Panc1 (cell line): ENCODE measurements around the gene PTEN. TPM values are rescaled to one million over a fixed set of nuclear protein-coding genes. Genes with fewer than 3 reads are reported as not detected.

Experiments
- ATAC-seq: fragments of 200-7000 bp; cut with Tn5 transposase; 2 replicates; pipeline ENCODE4 v1.9.1; 2020; ENCODE audit warnings: mild to moderate bottlenecking, moderate library complexity
- BruUV-seq: library from RNA; stranded (reverse); fragments of 400-500 nt; replicated peaks from 2 replicates; lab custom pipeline; 2021; lab: Mats Ljungman, UMichigan
- CTCF ChIA-PET: fragments of 300-600 bp; sonication (Branson Sonifier 250); formaldehyde crosslinking; loops from one replicate; lab custom pipeline; 2022; ENCODE audit warnings: antibody characterized with exemption; lab: Charles Lee
- POLR2A ChIA-PET: fragments of 300-600 bp; sonication (Branson Sonifier 250); formaldehyde crosslinking; loops from one replicate; lab custom pipeline; 2022; ENCODE audit warnings: antibody characterized with exemption; lab: Charles Lee
- DNase-seq: peaks from one replicate; pipeline ENCODE4 v3.0.0-alpha.2; 2010; ENCODE audit warnings: low read depth, low spot score
- H3K27ac ChIP-seq: 2 replicates; pipeline ENCODE4 v1.5.1; 2011; ENCODE audit warnings: mild to moderate bottlenecking, low read length, inconsistent platforms
- H3K27me3 ChIP-seq: fragments of 200-500 bp; sonication (Bioruptor generic); 2 replicates; pipeline ENCODE4 v1.6.0; 2014; ENCODE audit warnings: low read length, inconsistent platforms; ENCODE audit not compliant: control insufficient read depth, insufficient read depth
- H3K36me3 ChIP-seq: fragments of 200-500 bp; sonication (Bioruptor generic); 2 replicates; pipeline ENCODE4 v1.5.1; 2014; ENCODE audit warnings: inconsistent platforms, mild to moderate bottlenecking, low read length, moderate library complexity; ENCODE audit not compliant: control insufficient read depth, insufficient read depth
- H3K4me1 ChIP-seq: 2 replicates; pipeline ENCODE4 v1.5.1; 2011; ENCODE audit warnings: inconsistent platforms, mild to moderate bottlenecking, low read length, moderate library complexity; ENCODE audit not compliant: control insufficient read depth, insufficient read depth
- H3K4me3 ChIP-seq, 2 experiments: 2 replicates each; pipeline ENCODE4 v1.5.1; 2011 to 2012; ENCODE audit warnings: low read depth in 2 of 2, low read length in 2 of 2, mild to moderate bottlenecking in 2 of 2, inconsistent platforms in 1 of 2, moderate library complexity in 1 of 2
- H3K9me3 ChIP-seq: fragments of 200-500 bp; sonication (Bioruptor generic); 2 replicates; pipeline ENCODE4 v1.5.1; 2014; ENCODE audit warnings: low read depth, mild to moderate bottlenecking, inconsistent platforms, low read length, moderate library complexity; ENCODE audit not compliant: control insufficient read depth, insufficient read depth
- CTCF ChIP-seq: fragments of 450-650 bp; IDR thresholded peaks from 2 replicates; pipeline ENCODE4 v1.5.1; 2017; ENCODE audit warnings: mild to moderate bottlenecking
- POLR2AphosphoS5 ChIP-seq: IDR thresholded peaks from 2 replicates; pipeline ENCODE4 v1.6.1; 2012; ENCODE audit warnings: mild to moderate bottlenecking, low read depth, low read length, moderate library complexity
- REST ChIP-seq, 2 experiments: IDR thresholded peaks; 2 replicates each; pipeline ENCODE4 v1.6.1; 2011 to 2012; ENCODE audit warnings: low read depth in 2 of 2, control low read depth in 1 of 2, low read length in 1 of 2, mild to moderate bottlenecking in 1 of 2, moderate library complexity in 1 of 2; ENCODE audit not compliant: insufficient read depth in 1 of 2
- SIN3A ChIP-seq: IDR thresholded peaks from 2 replicates; pipeline ENCODE4 v1.6.1; 2012; ENCODE audit warnings: low read depth, mild to moderate bottlenecking, low read length, moderate library complexity, borderline replicate concordance; ENCODE audit not compliant: insufficient read depth
- TCF7L2 ChIP-seq: IDR thresholded peaks from 2 replicates; pipeline ENCODE4 v1.6.1; 2011; ENCODE audit warnings: mild to moderate bottlenecking, low read depth, low read length, inconsistent platforms
- in situ Hi-C: cut with HindIII; loops from 2 replicates; pipeline ENCODE4 v1.10.0; 2016; ENCODE audit warnings: low sequenced_read_pairs, low pct_unique_long_range_greater_than_20kb
- intact Hi-C: fragments of 100-400 bp; cut with micrococcal nuclease; formaldehyde crosslinking; loops from one replicate; pipeline ENCODE4 v1.10.0; 2022; ENCODE audit not compliant: unreplicated experiment
- total RNA-seq: library from RNA; stranded (reverse); gene quantifications from one replicate; pipeline ENCODE4 v1.2.1, GENCODE V29; 2021; ENCODE audit not compliant: unreplicated experiment

The PTEN gene
- total RNA-seq, 1 experiment from 2014 or later = 88.9 TPM

- intact Hi-C loops = loop anchor here (5.0 kb wide), 1 partner anchor 92 kb away; no protein-coding TSS in a partner anchor
Measured at GRCh38 chr10:87865241-87865881, 1.9 kb downstream of the PTEN start.

GRCh38 chr10:87866412-87866974 is 3.1 kb downstream of the PTEN start:
- Histone ChIP-seq H3K4me3 (peak overlapping the region; percentile 67 to 81; a peak in 3 of 4 replicates), H3K4me1 (peaks cover 23% of the 10 kb centered on the region), H3K27ac (peak overlapping the region; percentile 81), H3K27me3 (no peaks in the 10 kb centered on the region), H3K36me3 (peaks cover 5% of the 10 kb centered on the region), H3K9me3 (no peaks in the 10 kb centered on the region)
- intact Hi-C loops = loop anchor here (5.0 kb wide), 1 partner anchor 91 kb away; no protein-coding TSS in a partner anchor
- no peak for DNase-seq
- BruUV-seq = no TSS peak
- in situ Hi-C loops = no loop called here
- POLR2A ChIA-PET = no interaction called here
- CTCF ChIA-PET = no interaction called here
- ATAC-seq = no peak
- TF ChIP-seq SIN3A (no peak), POLR2AphosphoS5 (no peak), CTCF (no peak), REST (IDR thresholded peaks at IDR 0.05; ENCODE audit: insufficient read depth in 1 of 2, low read depth in 2 of 2, low read length in 1 of 2) (no peak)

More at GRCh38 chr10:87865241-87865881, 1.9 kb downstream of the PTEN start:
- H3K9me3 ChIP-seq = no peaks in the 10 kb centered on the region
- CTCF ChIA-PET = interaction anchor here (0.6 kb wide), 1 partner anchor 53 kb away, joined by 3 read pairs; no protein-coding TSS in a partner anchor
- DNase-seq (no peak), ATAC-seq (no peak)
- H3K27me3 ChIP-seq = no peaks in the 10 kb centered on the region
- H3K4me1 ChIP-seq = peaks cover 28% of the 10 kb centered on the region
- POLR2A ChIA-PET = no interaction called here
- H3K27ac ChIP-seq = peak overlapping the region; percentile 81
- H3K4me3 ChIP-seq = peak overlapping the region; percentile 67 to 81
- TF ChIP-seq SIN3A (no peak), CTCF (no peak), TCF7L2 (no peak), REST (IDR thresholded peaks at IDR 0.05; ENCODE audit: insufficient read depth in 1 of 2, low read depth in 2 of 2, low read length in 1 of 2) (no peak), POLR2AphosphoS5 (no peak)
- in situ Hi-C loops = no loop called here
- H3K36me3 ChIP-seq = peaks cover 5% of the 10 kb centered on the region
- TSS peak; percentile 59 for BruUV-seq
